Measurements from ENCODE around the gene TCERG1L.
"Not testable (repeated sequence)": the region's sequence is repeated elsewhere in the genome, so short reads cannot be mapped to it uniquely, and the experiment has no call there.

The TCERG1L gene

GRCh38 chr10:131345691-131346090 lies 34.2 kb upstream of the TCERG1L start:
- Histone ChIP-seq H3K4me3 (ENCODE audit: low read length) (no peak overlapping the region), H3K27me3 (ENCODE audit: control insufficient read depth, insufficient read depth, low read length) (no peaks in the 10 kb centered on the region), H3K27ac (ENCODE audit: low read length) (no peak overlapping the region), H3K4me1 (ENCODE audit: control insufficient read depth, insufficient read depth, low read length) (no peaks in the 10 kb centered on the region), H3K9me3 (ENCODE audit: control insufficient read depth, insufficient read depth, low read length) (peaks cover 25% of the 10 kb centered on the region), H3K36me3 (ENCODE audit: control insufficient read depth, insufficient read depth, low read length) (no peaks in the 10 kb centered on the region)
- WGBS (ENCODE audit: insufficient coverage, insufficient read length), result no CpG with 5 or more reads among the region's 11 CpGs
- no peak for DNase-seq (ENCODE audit: low read depth, low spot score)

GRCh38 chr10:131344747-131345146 lies 33.2 kb upstream of the TCERG1L start:
- Histone ChIP-seq H3K4me1 (ENCODE audit: control insufficient read depth, insufficient read depth, low read length) (no peaks in the 10 kb centered on the region), H3K9me3 (ENCODE audit: control insufficient read depth, insufficient read depth, low read length) (peaks cover 22% of the 10 kb centered on the region), H3K36me3 (ENCODE audit: control insufficient read depth, insufficient read depth, low read length) (no peaks in the 10 kb centered on the region), H3K4me3 (ENCODE audit: low read length) (no peak overlapping the region), H3K27ac (ENCODE audit: low read length) (no peak overlapping the region), H3K27me3 (ENCODE audit: control insufficient read depth, insufficient read depth, low read length) (no peaks in the 10 kb centered on the region)
- DNase-seq (ENCODE audit: low read depth, low spot score), result no peak
- WGBS (ENCODE audit: insufficient coverage, insufficient read length), result no CpG with 5 or more reads among the region's 7 CpGs

- Histone ChIP-seq H3K4me3 (ENCODE audit: low read length) (no peak overlapping the region), H3K27ac (ENCODE audit: low read length) (no peak overlapping the region), H3K27me3 (ENCODE audit: control insufficient read depth, insufficient read depth, low read length) (no peaks in the 10 kb centered on the region)
Observed at GRCh38 chr10:131337741-131338140, 26.2 kb upstream of the TCERG1L start.

GRCh38 chr10:131332821-131333220 lies 21.3 kb upstream of the TCERG1L start:
- H3K36me3 ChIP-seq (ENCODE audit: control insufficient read depth, insufficient read depth, low read length), result no peaks in the 10 kb centered on the region
- no peak overlapping the region for H3K27ac ChIP-seq (ENCODE audit: low read length)
- no peak for DNase-seq (ENCODE audit: low read depth, low spot score)
- no peak overlapping the region for H3K4me3 ChIP-seq (ENCODE audit: low read length)
- peaks cover 16% of the 10 kb centered on the region for H3K9me3 ChIP-seq (ENCODE audit: control insufficient read depth, insufficient read depth, low read length)
- no peaks in the 10 kb centered on the region for H3K27me3 ChIP-seq (ENCODE audit: control insufficient read depth, insufficient read depth, low read length)
- no peaks in the 10 kb centered on the region for H3K4me1 ChIP-seq (ENCODE audit: control insufficient read depth, insufficient read depth, low read length)

More at GRCh38 chr10:131337741-131338140, 26.2 kb upstream of the TCERG1L start:
- DNase-seq (ENCODE audit: low read depth, low spot score), result no peak
- Histone ChIP-seq H3K36me3 (ENCODE audit: control insufficient read depth, insufficient read depth, low read length) (no peaks in the 10 kb centered on the region), H3K4me1 (ENCODE audit: control insufficient read depth, insufficient read depth, low read length) (no peaks in the 10 kb centered on the region), H3K9me3 (ENCODE audit: control insufficient read depth, insufficient read depth, low read length) (peaks cover 21% of the 10 kb centered on the region)
- no CpG with 5 or more reads among the region's 5 CpGs for WGBS (ENCODE audit: insufficient coverage, insufficient read length)

GRCh38 chr10:131323880-131324279 lies 12.4 kb upstream of the TCERG1L start:
- no peak for DNase-seq (ENCODE audit: low read depth, low spot score)
- Histone ChIP-seq H3K9me3 (ENCODE audit: control insufficient read depth, insufficient read depth, low read length) (peaks cover 18% of the 10 kb centered on the region), H3K4me3 (ENCODE audit: low read length) (no peak overlapping the region), H3K36me3 (ENCODE audit: control insufficient read depth, insufficient read depth, low read length) (no peaks in the 10 kb centered on the region), H3K4me1 (ENCODE audit: control insufficient read depth, insufficient read depth, low read length) (no peaks in the 10 kb centered on the region), H3K27ac (ENCODE audit: low read length) (no peak overlapping the region), H3K27me3 (ENCODE audit: control insufficient read depth, insufficient read depth, low read length) (no peaks in the 10 kb centered on the region)
- WGBS (ENCODE audit: insufficient coverage, insufficient read length), result no CpG with 5 or more reads among the region's 12 CpGs

- Histone ChIP-seq H3K27me3 (ENCODE audit: control insufficient read depth, insufficient read depth, low read length) (no peaks in the 10 kb centered on the region), H3K36me3 (ENCODE audit: control insufficient read depth, insufficient read depth, low read length) (no peaks in the 10 kb centered on the region), H3K4me3 (ENCODE audit: low read length) (no peak overlapping the region), H3K4me1 (ENCODE audit: control insufficient read depth, insufficient read depth, low read length) (no peaks in the 10 kb centered on the region), H3K27ac (ENCODE audit: low read length) (no peak overlapping the region), H3K9me3 (ENCODE audit: control insufficient read depth, insufficient read depth, low read length) (peaks cover 19% of the 10 kb centered on the region)
- DNase-seq (ENCODE audit: low read depth, low spot score), result no peak
- no CpG with 5 or more reads among the region's 2 CpGs for WGBS (ENCODE audit: insufficient coverage, insufficient read length)
Observed at GRCh38 chr10:131323025-131323424, 11.5 kb upstream of the TCERG1L start.

- not testable (repeated sequence) for H3K36me3 ChIP-seq (ENCODE audit: control insufficient read depth, insufficient read depth, low read length)
Observed at GRCh38 chr10:131322575-131322974, 11.1 kb upstream of the TCERG1L start.

GRCh38 chr10:131320860-131321604 lies 9.5 kb upstream of the TCERG1L start:
- no peak overlapping the region for H3K27ac ChIP-seq (ENCODE audit: low read length)
- H3K4me3 ChIP-seq (ENCODE audit: low read length), result no peak overlapping the region
- H3K27me3 ChIP-seq (ENCODE audit: control insufficient read depth, insufficient read depth, low read length), result no peaks in the 10 kb centered on the region
- no peaks in the 10 kb centered on the region for H3K36me3 ChIP-seq (ENCODE audit: control insufficient read depth, insufficient read depth, low read length)
- peaks cover 23% of the 10 kb centered on the region for H3K9me3 ChIP-seq (ENCODE audit: control insufficient read depth, insufficient read depth, low read length)
- H3K4me1 ChIP-seq (ENCODE audit: control insufficient read depth, insufficient read depth, low read length), result no peaks in the 10 kb centered on the region
- no peak for DNase-seq (ENCODE audit: low read depth, low spot score)
- WGBS (ENCODE audit: insufficient coverage, insufficient read length), result no CpG with 5 or more reads among the region's 15 CpGs

More at GRCh38 chr10:131322575-131322974, 11.1 kb upstream of the TCERG1L start:
- not testable (repeated sequence) for H3K4me1 ChIP-seq (ENCODE audit: control insufficient read depth, insufficient read depth, low read length); H3K27me3 ChIP-seq (ENCODE audit: control insufficient read depth, insufficient read depth, low read length); H3K27ac ChIP-seq (ENCODE audit: low read length); DNase-seq (ENCODE audit: low read depth, low spot score); H3K4me3 ChIP-seq (ENCODE audit: low read length)
- WGBS (ENCODE audit: insufficient coverage, insufficient read length), result no CpG with 5 or more reads among the region's 19 CpGs
- H3K9me3 ChIP-seq (ENCODE audit: control insufficient read depth, insufficient read depth, low read length), result peaks cover 21% of the 10 kb centered on the region

- H3K27me3 ChIP-seq (ENCODE audit: control insufficient read depth, insufficient read depth, low read length), result no peaks in the 10 kb centered on the region
- H3K9me3 ChIP-seq (ENCODE audit: control insufficient read depth, insufficient read depth, low read length), result peaks cover 29% of the 10 kb centered on the region
- H3K27ac ChIP-seq (ENCODE audit: low read length), result no peak overlapping the region
- no CpG with 5 or more reads among the region's 8 CpGs for WGBS (ENCODE audit: insufficient coverage, insufficient read length)
- no peak overlapping the region for H3K4me3 ChIP-seq (ENCODE audit: low read length)
- H3K4me1 ChIP-seq (ENCODE audit: control insufficient read depth, insufficient read depth, low read length), result no peaks in the 10 kb centered on the region
- no peaks in the 10 kb centered on the region for H3K36me3 ChIP-seq (ENCODE audit: control insufficient read depth, insufficient read depth, low read length)
- no peak for DNase-seq (ENCODE audit: low read depth, low spot score)
Observed at GRCh38 chr10:131318814-131319213, 7.3 kb upstream of the TCERG1L start.

- DNase-seq (ENCODE audit: low read depth, low spot score), result no peak
- Histone ChIP-seq H3K27me3 (ENCODE audit: control insufficient read depth, insufficient read depth, low read length) (no peaks in the 10 kb centered on the region), H3K9me3 (ENCODE audit: control insufficient read depth, insufficient read depth, low read length) (peaks cover 33% of the 10 kb centered on the region), H3K27ac (ENCODE audit: low read length) (no peak overlapping the region), H3K4me3 (ENCODE audit: low read length) (no peak overlapping the region), H3K4me1 (ENCODE audit: control insufficient read depth, insufficient read depth, low read length) (no peaks in the 10 kb centered on the region), H3K36me3 (ENCODE audit: control insufficient read depth, insufficient read depth, low read length) (no peaks in the 10 kb centered on the region)
- no CpG with 5 or more reads among the region's 11 CpGs for WGBS (ENCODE audit: insufficient coverage, insufficient read length)
Observed at GRCh38 chr10:131318291-131318690, 6.8 kb upstream of the TCERG1L start.

Data from iPS DF 6.9 (cell line).